CD1c-positive myeloid dendritic cell (primary cell): ENCODE data around the gene ZNF618.
"Not testable (repeated sequence)": the region's sequence is repeated elsewhere in the genome, so short reads cannot be mapped to it uniquely, and the experiment has no call there.

Source experiments
- DNase-seq: peaks from one replicate; pipeline ENCODE4 v3.0.0-alpha.2; 2016; ENCODE audit errors: extremely low spot score

The ZNF618 gene

GRCh38 chr9:114037961-114038723 lies 162.0 kb downstream of the ZNF618 start:
- no peak for DNase-seq

- DNase-seq = no peak
These were observed 162.7 kb downstream of the ZNF618 start for GRCh38 chr9:114038724-114039313.

- no peak for DNase-seq
These were observed 163.4 kb downstream of the ZNF618 start for GRCh38 chr9:114039484-114039883.

- not testable (repeated sequence) for DNase-seq
These were observed 167.6 kb downstream of the ZNF618 start for GRCh38 chr9:114043660-114044059.

- no peak for DNase-seq
These were observed 170.2 kb downstream of the ZNF618 start for GRCh38 chr9:114046237-114046755.

GRCh38 chr9:114046875-114047274 lies 170.8 kb downstream of the ZNF618 start:
- DNase-seq = no peak

- DNase-seq = no peak
These were observed 171.6 kb downstream of the ZNF618 start for GRCh38 chr9:114047717-114048116.

GRCh38 chr9:114048533-114049415 lies 172.7 kb downstream of the ZNF618 start:
- no peak for DNase-seq

- no peak for DNase-seq
These were observed 173.5 kb downstream of the ZNF618 start for GRCh38 chr9:114049441-114050225.

GRCh38 chr9:114050226-114050568 lies 174.1 kb downstream of the ZNF618 start:
- DNase-seq = no peak

- no peak for DNase-seq
These were observed 174.5 kb downstream of the ZNF618 start for GRCh38 chr9:114050646-114051045.

GRCh38 chr9:114051281-114051680 lies 175.2 kb downstream of the ZNF618 start:
- DNase-seq = no peak

GRCh38 chr9:114051706-114052105 lies 175.6 kb downstream of the ZNF618 start:
- DNase-seq = no peak

GRCh38 chr9:114053246-114054005 lies 177.3 kb downstream of the ZNF618 start:
- no peak for DNase-seq

GRCh38 chr9:114054191-114054690 lies 178.1 kb downstream of the ZNF618 start:
- no peak for DNase-seq

- DNase-seq = no peak
These were observed 179.0 kb downstream of the ZNF618 start for GRCh38 chr9:114055061-114055460.

GRCh38 chr9:114055894-114056293 lies 179.8 kb downstream of the ZNF618 start:
- no peak for DNase-seq

- DNase-seq = no peak
These were observed 180.4 kb downstream of the ZNF618 start for GRCh38 chr9:114056527-114056926.

- no peak for DNase-seq
These were observed 181.2 kb downstream of the ZNF618 start for GRCh38 chr9:114057161-114057885.

- no peak for DNase-seq
These were observed 182.6 kb downstream of the ZNF618 start for GRCh38 chr9:114058688-114059046.
